K562 (cell line): Measurements from ENCODE around the gene ROBO1.

Experiments used
- TF ChIP-seq, protein P1 (sequence below): sonication (generic); formaldehyde crosslinking; IDR thresholded peaks from 2 replicates; pipeline ENCODE4 v1.9.0; 2022; ENCODE audit warnings: mild to moderate bottlenecking, missing genetic modification reagents
- TF ChIP-seq, protein P2 (sequence below): sonication (generic); formaldehyde crosslinking; IDR thresholded peaks from 2 replicates; pipeline ENCODE4 v1.9.0; 2022; ENCODE audit warnings: mild to moderate bottlenecking, missing genetic modification reagents
- TF ChIP-seq, protein P3 (sequence below), 2 experiments: fragments of 450-650 bp in 1 of 2; sonication (generic) in 1 of 2; formaldehyde crosslinking in 1 of 2; IDR thresholded peaks in 1 of 2; conservative IDR thresholded peaks in 1 of 2; 2 replicates each; pipeline versions ENCODE4 v1.6.1 to v1.8.1; 2016 to 2023; ENCODE audit warnings: mild to moderate bottlenecking in 2 of 2, moderate library complexity in 2 of 2, inconsistent platforms in 1 of 2, missing genetic modification reagents in 1 of 2

DNA sequence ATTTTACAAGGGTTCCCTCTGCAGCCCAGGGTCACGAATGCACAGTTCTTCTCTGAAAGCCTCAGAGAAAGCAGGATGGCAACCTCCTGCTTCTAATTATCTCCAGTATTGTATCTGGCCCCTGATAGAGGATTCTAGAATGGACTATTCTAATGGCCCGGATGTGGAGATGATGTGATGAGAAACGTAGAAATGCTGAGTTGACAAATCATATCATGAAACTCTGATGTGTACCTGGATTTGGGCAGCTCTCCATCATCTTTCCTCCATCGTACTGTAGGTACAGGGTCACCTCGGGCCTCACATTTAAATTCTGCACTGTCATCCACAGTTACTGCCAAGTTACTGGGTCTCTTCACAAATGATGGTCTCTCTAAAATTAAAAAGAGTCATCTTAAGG is 1050.8 kb downstream of the ROBO1 start:
- TF ChIP-seq, protein P1, sequence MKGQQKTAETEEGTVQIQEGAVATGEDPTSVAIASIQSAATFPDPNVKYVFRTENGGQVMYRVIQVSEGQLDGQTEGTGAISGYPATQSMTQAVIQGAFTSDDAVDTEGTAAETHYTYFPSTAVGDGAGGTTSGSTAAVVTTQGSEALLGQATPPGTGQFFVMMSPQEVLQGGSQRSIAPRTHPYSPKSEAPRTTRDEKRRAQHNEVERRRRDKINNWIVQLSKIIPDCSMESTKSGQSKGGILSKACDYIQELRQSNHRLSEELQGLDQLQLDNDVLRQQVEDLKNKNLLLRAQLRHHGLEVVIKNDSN (CRISPR knock-in tag): no peak
- TF ChIP-seq, protein P2, sequence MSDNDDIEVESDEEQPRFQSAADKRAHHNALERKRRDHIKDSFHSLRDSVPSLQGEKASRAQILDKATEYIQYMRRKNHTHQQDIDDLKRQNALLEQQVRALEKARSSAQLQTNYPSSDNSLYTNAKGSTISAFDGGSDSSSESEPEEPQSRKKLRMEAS (CRISPR knock-in tag): no peak
- TF ChIP-seq, protein P3, sequence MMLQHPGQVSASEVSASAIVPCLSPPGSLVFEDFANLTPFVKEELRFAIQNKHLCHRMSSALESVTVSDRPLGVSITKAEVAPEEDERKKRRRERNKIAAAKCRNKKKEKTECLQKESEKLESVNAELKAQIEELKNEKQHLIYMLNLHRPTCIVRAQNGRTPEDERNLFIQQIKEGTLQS (IDR thresholded peaks at IDR 0.05): no peak
- TF ChIP-seq, protein P3 (CRISPR knock-in tag; conservative IDR thresholded peaks at IDR 0.05): no peak
